ENCODE results near the gene TAF4B. TPM values are rescaled to one million over a fixed set of nuclear protein-coding genes. Genes with fewer than 3 reads are reported as not detected.
"Not testable (repeated sequence)": the region's sequence is repeated elsewhere in the genome, so short reads cannot be mapped to it uniquely, and the experiment has no call there.

Gene TAF4B
- total and polyA plus RNA-seq, 12 donors, result 2.2 to 15.7 (median 5.6) TPM

DNA sequence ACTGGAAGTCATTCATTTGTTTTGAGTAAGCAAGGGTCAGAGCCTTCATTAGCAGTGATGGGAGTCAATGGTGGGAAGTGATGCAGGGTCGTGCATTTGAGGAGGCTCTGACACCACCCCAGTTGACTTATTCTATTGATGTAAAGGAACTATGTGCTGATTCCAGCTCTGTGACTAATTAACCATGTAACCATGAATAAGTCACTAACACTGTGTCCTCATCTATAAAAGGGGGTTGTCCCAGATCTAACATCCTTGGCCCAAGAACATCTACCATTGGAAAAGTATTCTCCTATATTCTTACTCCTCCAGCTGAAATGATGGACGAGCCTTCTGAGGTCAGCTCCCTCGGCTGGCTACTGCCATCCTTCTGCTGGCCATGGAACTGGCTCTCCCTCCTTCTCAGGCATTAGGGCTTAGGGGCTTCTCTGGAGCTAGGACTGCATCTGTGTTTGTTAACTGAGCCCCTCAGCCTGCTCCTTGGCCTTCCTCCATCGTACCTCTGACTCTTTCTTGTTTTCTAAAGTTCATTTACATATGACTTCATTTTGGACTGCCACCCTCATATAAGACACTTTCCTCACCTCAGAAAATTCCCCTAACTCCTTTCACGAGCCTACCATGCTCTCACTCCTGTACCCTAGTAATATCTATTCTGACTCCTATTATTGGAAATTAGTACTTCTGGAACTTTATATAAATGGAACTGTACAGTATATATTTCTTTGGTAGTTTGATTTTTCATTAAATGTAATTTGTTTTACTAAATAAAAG, 206.6 kb downstream of the TAF4B start:
- WGBS, 4 donors, result 79 to 88% (median 85%) methylated on average over 5 of the region's 5 CpGs
- Histone ChIP-seq H3K9me3 (replicated peaks in 1 of 3) (no peaks in the 10 kb centered on the region), H3K4me3 (no peak overlapping the region), H3K27me3 (no peaks in the 10 kb centered on the region), H3K4me1 (replicated peaks in 1 of 2) (peaks cover 5 to 9% of the 10 kb centered on the region in 2 donors), H3K27ac (no peak overlapping the region), H3K36me3 (replicated peaks in 1 of 2) (no peaks in the 10 kb centered on the region)
- intact Hi-C loops (cut with DNase I), result no loop called here
- TF ChIP-seq POLR2A (IDR thresholded peaks at IDR 0.05), result no peak
- TF ChIP-seq, protein P1, sequence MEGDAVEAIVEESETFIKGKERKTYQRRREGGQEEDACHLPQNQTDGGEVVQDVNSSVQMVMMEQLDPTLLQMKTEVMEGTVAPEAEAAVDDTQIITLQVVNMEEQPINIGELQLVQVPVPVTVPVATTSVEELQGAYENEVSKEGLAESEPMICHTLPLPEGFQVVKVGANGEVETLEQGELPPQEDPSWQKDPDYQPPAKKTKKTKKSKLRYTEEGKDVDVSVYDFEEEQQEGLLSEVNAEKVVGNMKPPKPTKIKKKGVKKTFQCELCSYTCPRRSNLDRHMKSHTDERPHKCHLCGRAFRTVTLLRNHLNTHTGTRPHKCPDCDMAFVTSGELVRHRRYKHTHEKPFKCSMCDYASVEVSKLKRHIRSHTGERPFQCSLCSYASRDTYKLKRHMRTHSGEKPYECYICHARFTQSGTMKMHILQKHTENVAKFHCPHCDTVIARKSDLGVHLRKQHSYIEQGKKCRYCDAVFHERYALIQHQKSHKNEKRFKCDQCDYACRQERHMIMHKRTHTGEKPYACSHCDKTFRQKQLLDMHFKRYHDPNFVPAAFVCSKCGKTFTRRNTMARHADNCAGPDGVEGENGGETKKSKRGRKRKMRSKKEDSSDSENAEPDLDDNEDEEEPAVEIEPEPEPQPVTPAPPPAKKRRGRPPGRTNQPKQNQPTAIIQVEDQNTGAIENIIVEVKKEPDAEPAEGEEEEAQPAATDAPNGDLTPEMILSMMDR (IDR thresholded peaks at IDR 0.05), result no peak
- DNase-seq, result no peak

DNA sequence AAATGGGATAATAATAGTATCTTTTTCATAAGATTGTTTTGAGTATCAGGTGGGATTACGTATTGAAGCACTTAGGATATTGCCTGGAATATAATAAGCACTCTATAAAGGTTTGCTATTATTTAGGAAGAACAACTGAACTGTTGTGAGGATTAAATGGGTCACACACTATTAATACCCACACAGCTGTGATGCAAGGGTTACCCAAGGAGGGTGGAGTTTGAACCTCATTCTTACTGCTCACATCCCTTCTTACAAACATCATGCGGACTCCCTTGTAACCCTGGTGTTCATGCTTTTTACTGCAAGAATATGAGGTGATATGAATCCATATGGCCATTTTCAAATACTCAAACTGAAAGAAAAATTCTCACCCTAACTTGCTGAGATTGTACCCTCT, 208.6 kb downstream of the TAF4B start:
- WGBS, 4 donors, result 60 to 93% (median 84%) methylated on average over 2 of the region's 2 CpGs
- no peaks in the 10 kb centered on the region for H3K27me3 ChIP-seq
- no peak overlapping the region for H3K27ac ChIP-seq
- no peak for DNase-seq
- H3K9me3 ChIP-seq (replicated peaks in 1 of 3), result no peaks in the 10 kb centered on the region
- H3K4me1 ChIP-seq (replicated peaks in 1 of 2), result peaks cover 0 to 2% of the 10 kb centered on the region in 2 donors
- H3K36me3 ChIP-seq (replicated peaks in 1 of 2), result no peaks in the 10 kb centered on the region
- H3K4me3 ChIP-seq, result no peak overlapping the region
- intact Hi-C loops (cut with DNase I), result no loop called here
- TF ChIP-seq, protein P1 (IDR thresholded peaks at IDR 0.05), result no peak
- TF ChIP-seq POLR2A (IDR thresholded peaks at IDR 0.05), result no peak

DNA sequence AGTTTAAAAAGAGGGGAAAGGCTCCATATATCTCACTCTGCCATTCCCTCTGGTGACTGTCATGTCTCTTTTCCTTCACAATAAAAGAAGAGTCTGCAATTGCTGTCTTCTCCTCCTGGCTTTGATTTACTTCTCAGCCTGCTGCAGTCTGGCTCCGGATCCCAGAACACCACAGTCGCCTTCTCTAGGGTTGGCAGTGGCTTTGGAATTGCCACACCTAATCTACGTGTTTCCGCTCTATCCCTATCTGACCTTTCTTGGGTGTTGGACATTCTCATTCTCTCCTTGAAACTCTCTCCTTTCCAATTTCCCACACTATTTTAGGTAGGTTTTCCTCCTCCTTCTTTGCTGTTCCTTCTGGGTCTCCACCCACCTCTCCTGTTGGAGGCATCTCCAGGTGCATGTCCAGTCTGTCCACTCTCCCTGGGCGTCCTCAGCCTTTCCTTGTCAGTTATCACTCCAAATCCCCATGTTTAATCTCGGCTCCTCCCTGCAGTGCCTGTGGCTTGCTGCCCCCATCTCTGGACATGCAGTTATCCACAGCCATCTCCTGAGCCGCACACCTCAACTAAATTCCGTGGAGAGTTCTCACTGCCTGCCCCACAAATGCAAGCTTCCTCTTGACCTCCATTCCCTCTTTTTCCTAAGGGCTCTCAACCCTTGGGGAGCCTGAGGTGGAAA, 209.3 kb downstream of the TAF4B start:
- H3K27ac ChIP-seq, result no peak overlapping the region
- intact Hi-C loops (cut with DNase I), result no loop called here
- no peak overlapping the region for H3K4me3 ChIP-seq
- WGBS, 4 donors, result 85 to 87% (median 85%) methylated on average over 8 of the region's 8 CpGs
- no peak for DNase-seq
- no peaks in the 10 kb centered on the region for H3K9me3 ChIP-seq (replicated peaks in 1 of 3)
- no peaks in the 10 kb centered on the region for H3K27me3 ChIP-seq
- no peaks in the 10 kb centered on the region for H3K4me1 ChIP-seq (replicated peaks in 1 of 2)
- no peaks in the 10 kb centered on the region for H3K36me3 ChIP-seq (replicated peaks in 1 of 2)
- no peak for TF ChIP-seq POLR2A (IDR thresholded peaks at IDR 0.05)
- TF ChIP-seq, protein P1 (IDR thresholded peaks at IDR 0.05), result no peak

DNA sequence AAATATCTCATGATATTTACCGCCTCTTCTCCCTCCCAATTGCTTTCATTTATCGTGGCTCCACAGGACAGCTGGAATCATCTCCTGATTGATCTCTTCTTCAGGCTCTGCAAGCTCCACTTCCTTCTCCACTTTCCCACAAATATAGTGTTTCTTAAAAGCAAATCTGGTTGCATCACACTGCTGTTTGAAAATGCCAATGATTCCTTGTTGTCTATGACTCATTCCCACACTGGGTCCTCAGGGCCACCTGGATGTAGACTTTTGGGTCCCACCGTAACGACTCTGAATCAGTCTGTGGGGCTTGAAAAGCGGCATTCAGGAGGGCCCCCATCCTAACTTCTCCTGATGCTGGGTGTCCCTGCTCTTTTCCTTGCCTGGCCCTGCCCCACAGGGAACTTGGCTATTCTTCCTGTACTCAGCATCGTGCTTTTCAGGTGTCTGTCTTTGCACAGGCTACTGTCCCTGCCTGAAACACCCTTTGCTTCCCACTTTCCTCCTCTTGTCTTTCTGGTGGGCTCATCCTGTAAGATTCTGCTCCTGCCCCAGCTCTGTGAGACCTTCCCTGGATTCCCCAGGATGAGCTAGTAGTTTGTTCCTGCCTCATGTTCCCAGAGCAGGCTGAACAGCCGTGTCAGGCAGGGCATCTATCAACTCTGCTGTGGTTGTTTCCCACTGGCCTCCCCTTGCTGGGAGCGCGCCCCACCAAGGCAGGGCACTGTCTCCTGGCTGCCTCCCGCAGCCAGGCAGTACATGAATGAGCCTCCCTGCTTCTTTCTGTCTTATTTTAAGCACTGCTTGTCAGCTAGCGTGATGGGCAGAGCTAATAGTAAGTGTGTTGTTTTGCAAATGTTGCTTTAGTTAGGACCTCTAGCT, 210.2 kb downstream of the TAF4B start:
- Histone ChIP-seq H3K4me3 (no peak overlapping the region), H3K27ac (peak overlapping the region in 1 of 5 donors; percentile 35), H3K36me3 (replicated peaks in 1 of 2) (no peaks in the 10 kb centered on the region), H3K27me3 (no peaks in the 10 kb centered on the region), H3K4me1 (replicated peaks in 1 of 2) (no peaks in the 10 kb centered on the region), H3K9me3 (replicated peaks in 1 of 3) (no peaks in the 10 kb centered on the region)
- no peak for TF ChIP-seq POLR2A (IDR thresholded peaks at IDR 0.05)
- TF ChIP-seq, protein P1 (IDR thresholded peaks at IDR 0.05), result no peak
- intact Hi-C loops (cut with DNase I), result no loop called here
- WGBS, 4 donors, result 58 to 66% (median 64%) methylated on average over 11 of the region's 11 CpGs
- DNase-seq, result peak in 3 of 7 donors; percentile 18 to 23 (median 21)

DNA sequence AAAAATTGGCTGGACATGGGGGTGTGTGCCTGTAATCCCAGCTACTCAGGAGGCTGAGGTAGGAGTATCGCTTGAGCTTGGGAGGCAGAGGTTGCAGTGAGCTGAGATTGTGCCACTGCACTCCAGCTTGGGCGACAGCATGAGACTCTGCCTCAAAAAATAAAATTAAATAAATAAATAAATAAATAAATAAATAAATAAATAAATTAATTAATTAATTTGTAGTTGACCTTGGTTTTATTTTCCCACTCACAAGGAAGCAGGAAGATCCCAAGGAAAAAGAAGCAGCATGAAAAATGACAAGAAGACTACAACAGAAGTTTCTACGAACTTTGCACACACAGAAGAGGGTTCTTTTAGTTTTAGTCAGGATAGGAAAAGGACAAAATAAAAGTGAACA, 211.4 kb downstream of the TAF4B start:
- DNase-seq; H3K9me3 ChIP-seq (replicated peaks in 1 of 3); intact Hi-C loops (cut with DNase I); H3K4me3 ChIP-seq; H3K36me3 ChIP-seq (replicated peaks in 1 of 2); H3K4me1 ChIP-seq (replicated peaks in 1 of 2); H3K27ac ChIP-seq; H3K27me3 ChIP-seq: not testable (repeated sequence)
- 83 to 96% (median 92%) methylated on average over 2 to 3 of the region's 3 CpGs for WGBS, 4 donors
